ENCODE data around the gene OSBP. TPM values are rescaled to one million over a fixed set of nuclear protein-coding genes. Genes with fewer than 3 reads are reported as not detected.

Gene OSBP
- total and polyA plus RNA-seq, 9 of the 15 experiments (the other 6 are each of a cell fraction or from before 2014, with no cell fraction given), result 11.7 to 49.0 (median 28.7) TPM

- no peak for TF ChIP-seq TFE3 (CRISPR knock-in tag; IDR thresholded peaks at IDR 0.05)
- TF ChIP-seq BRD4 (IDR thresholded peaks at IDR 0.05), result no peak
- TF ChIP-seq MNT (conservative IDR thresholded peaks at IDR 0.05), result no peak
- no peak for TF ChIP-seq ZSCAN32 (CRISPR knock-in tag; IDR thresholded peaks at IDR 0.05)
- TF ChIP-seq ETS1 (conservative IDR thresholded peaks at IDR 0.05; ENCODE audit: control insufficient read depth, low read depth, low read length), result no peak
Measured at GRCh38 chr11:59600636-59601035, 14.9 kb downstream of the OSBP start (continued).

GRCh38 chr11:59600234-59600633 is 15.3 kb downstream of the OSBP start:
- intact Hi-C loops (cut with micrococcal nuclease), result no loop called here
- Histone ChIP-seq H3K4me3 (no peak overlapping the region), H3K27ac (ENCODE audit: extremely low read depth, low read depth, low read length) (no peak overlapping the region), H3K4me1 (replicated peaks in 1 of 2; ENCODE audit: control insufficient read depth in 2 of 2, insufficient read depth in 2 of 2, low read length in 2 of 2) (no peaks in the 10 kb centered on the region), H3K79me2 (ENCODE audit: control insufficient read depth, insufficient read depth, low read length) (peaks cover 4% of the 10 kb centered on the region; the same call in 1 of the 3 replicates), H3K9me1 (ENCODE audit: control insufficient read depth, insufficient read depth, low read length) (no peaks in the 10 kb centered on the region), H4K20me1 (replicated peaks; ENCODE audit: control insufficient read depth, insufficient read depth, low read length) (no peaks in the 10 kb centered on the region), H3K9me3 (replicated peaks; ENCODE audit: control insufficient read depth, insufficient read depth, low read depth, low read length) (no peaks in the 10 kb centered on the region), H3K27me3 (ENCODE audit: control insufficient read depth in 2 of 2, insufficient read depth in 2 of 2, low read length in 2 of 2) (no peaks in the 10 kb centered on the region), H3K36me3 (ENCODE audit: control insufficient read depth, insufficient read depth, low read length) (peaks cover 96% of the 10 kb centered on the region), H3K9ac (ENCODE audit: insufficient read depth in 1 of 2, low read depth in 2 of 2, low read length in 2 of 2) (no peak overlapping the region), H3K4me2 (ENCODE audit: insufficient read depth, low read length) (no peak overlapping the region), H2AFZ (ENCODE audit: low read depth, low read length) (no peak overlapping the region)
- POLR2A ChIA-PET, result interaction anchor here (1.1 to 1.4 kb wide), 2 partner anchors 8 to 11 kb away, joined by 3 to 5 read pairs; no protein-coding TSS in a partner anchor
- no peak for ATAC-seq
- BruUV-seq (replicated peaks), result no TSS peak
- TF ChIP-seq CCAR2 (IDR thresholded peaks at IDR 0.05; ENCODE audit: low read depth, low read length) (no peak), ZNF280B (CRISPR knock-in tag; IDR thresholded peaks at IDR 0.05) (no peak), ZNF408 (CRISPR knock-in tag; IDR thresholded peaks at IDR 0.05; ENCODE audit: low read depth) (no peak), ERF (CRISPR knock-in tag; IDR thresholded peaks at IDR 0.05) (no peak), GABPB2 (CRISPR knock-in tag; conservative IDR thresholded peaks at IDR 0.05) (no peak), KDM2B (CRISPR knock-in tag; IDR thresholded peaks at IDR 0.05) (no peak)
- FAIRE-seq, result no peak
- CTCF ChIA-PET (ENCODE audit: low intra/inter-chr PET ratio), result no interaction called here
- WGBS (ENCODE audit: insufficient coverage, low coverage, missing lambda C conversion rate), result 71% methylated on average over 2 of the region's 2 CpGs
- in situ Hi-C loops (cut with MboI), result no loop called here
- DNase-seq (ENCODE audit: extremely low read depth in 1 of 4, low spot score in 3 of 4), result no peak

Data from K562 (cell line).